NCI-H187 (cell line): ENCODE data around the gene ASF1A.
"Not testable (repeated sequence)": the region's sequence is repeated elsewhere in the genome, so short reads cannot be mapped to it uniquely, and the experiment has no call there.

Experiments
- DNase-seq, 2 experiments: peaks; one replicate each; lab custom pipeline; 2025; lab: John Stamatoyannopoulos, UW

ASF1A gene

DNA sequence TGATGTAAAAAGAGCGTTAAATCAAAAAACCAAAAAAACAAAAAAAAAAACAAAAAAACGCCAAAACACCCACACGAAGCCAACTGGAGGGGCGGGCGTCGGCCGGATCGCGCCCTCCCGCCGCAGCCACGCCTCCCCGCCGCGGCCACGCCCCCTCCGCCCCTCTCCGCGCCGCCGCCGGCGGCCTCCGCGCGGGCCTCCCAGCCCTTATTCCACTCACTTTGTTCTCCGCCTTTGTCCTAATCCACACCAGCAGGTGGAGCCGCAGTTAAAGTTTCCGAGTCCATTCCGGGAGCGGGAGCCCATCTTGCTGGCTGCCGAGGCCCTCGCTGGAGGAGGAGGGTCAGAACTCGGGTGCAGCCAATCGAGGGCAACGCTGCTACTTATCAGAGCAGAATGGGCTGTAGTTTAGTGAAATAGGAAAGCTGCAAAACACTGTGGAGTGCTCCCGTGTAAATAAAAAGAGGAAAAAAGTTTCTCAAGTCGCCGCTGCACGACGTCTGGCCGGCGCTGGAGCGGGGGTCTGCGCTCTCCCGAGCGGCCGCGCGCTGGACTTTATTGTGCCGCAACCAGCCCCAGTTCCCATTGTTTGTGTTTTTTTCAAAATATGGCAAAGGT is at the start of gene ASF1A:
ASF1A (plus strand) TSS at position 346 of the 618 bp plus-strand sequence; CDS start at position 608, 262 bp downstream.
- DNase-seq, result peak; percentile 89 to 90

DNA sequence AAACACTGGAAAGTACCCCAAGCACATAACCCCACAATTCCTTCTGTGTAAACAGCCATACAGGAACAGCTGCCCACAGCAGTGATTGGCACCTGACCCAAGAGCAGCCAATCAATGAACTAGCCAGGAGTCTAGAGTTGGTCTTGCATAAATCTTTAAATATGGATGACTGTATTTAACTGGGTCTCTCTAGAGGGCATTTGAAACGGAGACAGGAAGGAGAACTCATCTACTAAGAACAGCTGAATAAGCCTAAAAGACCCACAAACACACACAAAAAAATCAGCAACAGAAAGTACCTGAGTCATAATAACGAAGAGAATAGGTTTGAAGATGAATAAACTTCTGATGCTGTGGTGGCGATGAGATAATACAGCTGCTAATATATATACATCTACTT is 49.0 kb upstream of the ASF1A start:
- no peak for DNase-seq

DNA sequence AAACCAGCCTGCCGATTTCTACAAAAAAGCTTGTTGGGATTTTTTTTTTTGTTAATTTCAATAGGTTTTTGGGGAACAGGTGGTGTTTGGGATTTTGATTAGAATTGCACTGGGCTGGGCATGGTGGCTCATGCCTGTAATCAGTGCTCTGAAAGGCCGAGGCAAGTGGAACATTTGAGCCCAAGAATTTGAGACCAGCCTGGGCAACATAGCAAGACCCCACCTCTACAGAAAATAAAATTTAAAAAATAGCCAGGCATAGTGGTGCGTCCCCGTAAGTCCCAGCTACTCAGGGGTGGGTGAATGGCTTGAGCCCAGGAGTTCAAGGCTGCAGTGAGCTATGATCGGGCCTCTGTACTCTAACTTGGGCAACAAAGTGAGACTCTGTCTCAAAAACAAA is 40.5 kb upstream of the ASF1A start:
- DNase-seq, result no peak

DNA sequence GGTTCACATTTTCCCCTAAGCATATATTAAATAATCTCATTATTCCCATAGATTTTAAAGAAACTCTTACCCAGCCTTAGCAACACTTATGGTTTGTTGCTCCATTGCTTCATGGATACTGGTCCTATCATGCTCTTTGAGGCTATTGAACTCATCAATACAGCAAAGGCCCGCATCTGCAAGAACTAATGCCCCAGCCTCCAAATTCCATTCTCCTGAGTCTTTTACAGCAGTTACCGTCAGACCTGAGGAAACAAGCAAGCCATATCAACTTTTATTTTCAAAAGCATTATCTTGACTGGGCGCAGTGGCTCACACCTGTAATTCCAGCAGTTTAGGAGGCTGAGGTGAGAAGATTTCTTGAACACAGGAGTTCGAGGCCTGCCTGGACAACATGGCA is 37.7 kb upstream of the ASF1A start:
- DNase-seq, result no peak

DNA sequence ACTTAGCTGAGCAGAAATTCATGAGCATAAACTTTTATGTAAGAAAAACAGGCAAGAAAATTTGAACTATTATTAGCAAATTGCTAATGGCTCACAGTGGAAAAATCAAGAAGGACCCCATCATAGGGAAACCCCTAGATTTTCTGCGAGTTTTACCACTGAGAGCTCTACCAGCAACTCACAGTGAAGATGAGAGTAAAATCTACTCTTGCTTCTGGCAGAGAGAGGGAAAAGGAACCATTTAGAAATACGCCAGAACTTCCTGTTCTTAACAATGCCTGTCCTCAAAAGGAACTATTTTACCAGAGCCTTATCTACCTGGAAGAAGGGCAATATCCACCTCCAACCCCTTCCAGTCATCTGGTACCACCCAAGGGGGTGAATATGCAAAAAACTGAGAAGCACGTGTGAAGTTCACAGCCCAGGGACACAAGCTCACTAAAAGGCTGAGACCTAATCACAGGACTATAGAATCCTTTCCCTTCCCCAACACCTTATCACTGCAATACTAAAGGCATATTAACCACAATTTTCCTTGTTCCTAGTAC is 34.4 kb upstream of the ASF1A start:
- DNase-seq, result no peak

DNA sequence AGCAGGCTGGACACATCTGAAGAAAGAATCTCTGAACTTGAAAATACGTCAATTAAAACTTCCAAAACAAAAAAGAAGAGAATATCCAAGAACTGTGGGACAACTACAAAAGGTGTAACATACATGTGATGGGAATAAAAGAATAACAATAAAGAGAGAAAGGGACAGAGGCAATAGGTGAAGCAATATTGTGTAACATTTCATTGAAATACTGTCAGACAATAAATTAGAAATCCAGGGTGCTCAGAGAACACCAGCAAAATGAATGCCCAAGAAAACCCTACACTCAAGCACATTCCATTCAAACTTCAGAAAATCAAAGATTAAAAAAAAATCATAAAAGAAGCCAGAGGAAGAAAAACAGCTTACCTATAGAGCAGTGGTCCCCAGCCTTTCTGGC is 33.6 kb upstream of the ASF1A start:
- DNase-seq, result no peak

DNA sequence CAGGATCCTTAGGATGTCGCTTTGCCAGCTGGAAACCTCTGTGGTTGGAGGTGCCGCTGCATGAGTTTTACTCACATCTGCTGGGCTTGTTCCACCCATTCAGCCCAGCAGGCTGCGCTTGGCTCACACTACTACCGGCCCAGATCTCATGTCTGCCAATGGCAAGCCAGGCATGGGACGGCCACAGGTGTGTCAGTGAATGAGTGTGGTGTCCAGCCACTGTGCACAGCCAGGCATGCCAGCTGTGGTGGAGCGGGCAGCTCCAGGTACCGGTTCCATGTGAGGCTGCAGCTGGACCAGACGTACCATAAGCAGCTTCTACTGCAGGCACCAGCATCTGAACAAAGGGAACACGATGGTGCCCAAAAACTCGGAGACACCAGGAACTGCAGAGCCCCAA is 33.1 kb upstream of the ASF1A start:
- no peak for DNase-seq

DNA sequence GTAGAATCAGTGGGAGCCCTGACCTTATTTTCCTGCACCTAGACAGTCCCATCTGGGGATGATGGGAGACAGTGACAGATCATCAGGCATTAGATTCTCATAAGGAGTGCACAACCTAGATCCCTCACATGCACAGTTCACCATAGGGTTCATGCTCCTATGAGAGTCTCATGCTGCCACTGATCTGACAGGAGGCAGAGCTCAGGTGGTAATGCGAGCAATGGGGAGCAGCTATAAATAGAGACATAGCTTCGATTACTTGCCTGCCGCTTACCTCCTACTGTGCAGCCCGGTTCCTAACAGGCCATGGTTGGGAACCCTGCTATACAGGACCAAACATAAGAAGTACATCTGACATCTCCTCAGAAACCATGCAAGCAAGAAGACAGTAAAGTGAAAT is 31.5 kb upstream of the ASF1A start:
- DNase-seq, result no peak

DNA sequence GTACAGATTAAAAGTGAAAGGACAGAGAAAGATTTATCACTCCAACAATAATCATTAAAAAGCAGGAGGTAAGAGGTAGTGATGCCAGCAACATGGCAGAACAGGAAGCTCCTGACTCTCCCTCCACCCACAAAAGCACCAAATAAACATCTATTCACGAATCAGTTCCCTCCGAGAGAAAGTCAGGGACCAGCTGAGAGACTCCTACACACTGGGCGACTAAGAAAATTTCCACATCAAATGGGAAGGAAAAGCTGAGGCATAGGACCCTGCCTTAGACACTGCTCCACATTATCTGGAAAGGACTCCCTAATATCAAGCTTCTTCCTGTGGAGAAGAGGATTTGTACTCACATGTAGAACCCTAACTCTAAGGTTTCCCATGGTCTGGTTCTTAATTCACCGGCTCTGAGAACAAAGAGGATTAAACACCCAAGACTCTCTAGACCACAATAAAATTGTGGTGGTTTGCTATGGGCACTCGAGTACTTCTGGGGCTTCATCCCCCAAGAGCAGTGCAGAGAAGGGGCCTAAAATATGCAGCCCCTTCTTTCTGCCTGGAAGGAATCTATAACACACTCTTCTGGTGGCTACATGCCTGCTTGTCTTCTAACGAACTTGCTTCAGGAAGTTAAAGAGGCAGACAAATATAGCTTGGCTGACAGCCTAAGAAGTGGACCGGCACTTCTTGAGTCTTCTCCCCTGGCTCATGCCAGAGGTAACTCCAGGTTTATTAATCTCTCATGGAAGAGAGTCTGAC is 29.4 kb upstream of the ASF1A start:
- DNase-seq, result no peak

DNA sequence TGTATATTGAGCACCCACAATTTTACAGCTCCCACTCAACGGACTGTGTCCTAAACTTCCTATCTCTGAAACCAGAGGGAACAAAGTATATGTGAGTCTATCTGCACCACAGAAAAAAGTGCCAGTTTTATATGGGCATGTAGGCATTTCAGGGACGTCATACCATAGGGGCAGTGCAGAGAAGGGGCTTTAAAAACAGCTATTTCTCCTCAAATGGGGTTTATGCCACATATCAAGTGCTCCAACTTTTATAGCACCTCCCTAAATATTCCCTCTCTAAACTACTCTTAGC is 28.9 kb upstream of the ASF1A start:
- DNase-seq, result no peak

DNA sequence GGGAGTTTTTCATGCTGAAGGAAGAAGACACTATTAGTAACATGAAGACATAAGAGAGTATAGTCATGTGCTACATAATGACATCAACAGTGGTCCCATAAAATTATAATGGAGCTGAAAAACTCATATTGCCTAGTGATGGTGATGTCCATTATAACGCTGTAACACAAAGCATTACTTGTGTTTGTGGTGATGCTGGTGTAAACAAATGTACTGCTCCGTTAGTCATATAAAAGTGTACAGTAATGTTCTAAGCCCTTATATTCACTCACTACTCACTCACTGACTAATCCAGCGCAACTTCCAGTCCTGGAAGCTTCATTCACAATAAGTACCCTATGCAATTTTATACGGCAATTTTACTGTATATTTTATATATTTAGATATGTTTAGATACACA is 26.8 kb upstream of the ASF1A start:
- DNase-seq, result no peak

DNA sequence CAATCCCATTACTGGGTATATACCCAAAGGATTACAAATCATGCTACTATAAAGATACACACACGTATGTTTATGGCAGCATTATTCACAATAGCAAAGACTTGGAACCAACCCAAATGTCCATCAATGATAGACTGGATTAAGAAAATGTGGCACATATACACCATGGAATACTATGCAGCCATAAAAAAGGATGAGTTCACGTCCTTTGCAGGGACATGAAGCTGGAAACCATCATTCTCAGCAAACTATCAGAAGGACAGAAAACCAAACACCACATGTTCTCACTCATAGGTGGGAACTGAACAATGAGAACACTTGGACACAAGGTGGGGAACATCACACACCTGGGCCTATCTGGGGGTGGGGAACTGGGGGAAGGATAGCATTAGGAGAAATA is 25.1 kb upstream of the ASF1A start:
- DNase-seq, result not testable (repeated sequence)

DNA sequence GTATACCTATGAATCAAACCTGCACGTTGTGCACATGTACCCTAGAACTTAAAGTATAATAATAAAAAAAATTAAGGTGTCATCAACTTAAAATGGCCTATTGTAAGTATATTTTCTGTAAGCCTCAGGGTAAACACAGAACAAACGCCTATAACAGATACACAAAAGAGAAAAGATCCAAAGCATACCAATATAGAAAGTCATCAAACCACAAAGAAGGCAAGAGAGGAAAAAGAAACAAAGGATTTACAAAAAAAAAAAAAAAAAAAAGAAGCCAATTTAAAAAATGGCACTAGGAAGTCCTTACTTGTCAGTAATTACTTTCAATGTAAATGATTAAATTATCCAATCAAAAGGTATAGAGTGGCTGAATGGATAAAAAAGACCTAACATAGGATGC is 24.6 kb upstream of the ASF1A start:
- no peak for DNase-seq

DNA sequence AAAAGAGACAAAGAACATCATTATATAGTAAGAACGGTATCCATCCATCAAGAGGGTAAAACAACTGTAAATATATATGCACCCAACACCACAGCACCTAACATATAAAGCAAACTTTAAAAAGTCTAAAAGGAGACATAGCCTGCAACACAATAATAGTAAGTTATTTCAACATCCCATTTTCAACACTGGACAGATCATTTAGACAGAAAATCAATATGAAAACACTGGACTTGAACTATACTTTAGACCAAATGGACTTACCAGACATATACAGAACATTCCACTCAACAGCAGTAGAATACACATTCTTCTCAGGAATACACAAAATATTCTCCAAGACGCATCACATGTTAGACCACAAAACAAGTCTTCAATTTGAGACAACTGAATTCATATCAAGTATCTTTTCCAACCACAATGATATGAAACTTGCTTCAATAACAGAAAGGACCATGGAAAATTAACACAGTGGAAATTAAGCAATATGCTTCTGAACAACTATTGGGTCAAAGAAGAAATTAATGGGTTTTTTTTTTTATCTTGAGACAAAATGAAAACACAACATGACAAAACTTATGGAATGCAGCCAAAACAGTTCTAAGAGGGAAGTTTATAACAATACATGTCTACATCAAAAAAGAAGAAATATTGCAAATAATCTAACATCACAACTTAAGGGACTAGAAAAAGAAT is 23.9 kb upstream of the ASF1A start:
- DNase-seq, result no peak

DNA sequence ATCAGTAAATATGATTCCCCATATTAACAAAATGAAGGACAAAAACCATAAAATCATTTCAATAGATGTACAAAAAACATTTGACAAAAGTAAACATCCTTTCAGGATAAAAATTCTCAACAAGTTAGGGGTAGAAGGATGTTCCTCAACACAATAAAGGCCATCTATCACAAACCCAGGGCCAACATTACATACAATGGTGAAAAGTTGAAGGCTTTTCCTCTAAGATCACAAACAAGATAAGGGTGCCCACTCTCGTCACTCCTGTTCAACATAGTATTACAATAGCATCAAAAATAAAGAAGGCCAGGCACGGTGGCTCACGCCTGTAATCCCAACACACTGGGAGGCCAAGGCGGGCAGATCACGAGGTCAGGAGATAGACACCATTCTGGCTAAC is 22.6 kb upstream of the ASF1A start:
- DNase-seq, result no peak

DNA sequence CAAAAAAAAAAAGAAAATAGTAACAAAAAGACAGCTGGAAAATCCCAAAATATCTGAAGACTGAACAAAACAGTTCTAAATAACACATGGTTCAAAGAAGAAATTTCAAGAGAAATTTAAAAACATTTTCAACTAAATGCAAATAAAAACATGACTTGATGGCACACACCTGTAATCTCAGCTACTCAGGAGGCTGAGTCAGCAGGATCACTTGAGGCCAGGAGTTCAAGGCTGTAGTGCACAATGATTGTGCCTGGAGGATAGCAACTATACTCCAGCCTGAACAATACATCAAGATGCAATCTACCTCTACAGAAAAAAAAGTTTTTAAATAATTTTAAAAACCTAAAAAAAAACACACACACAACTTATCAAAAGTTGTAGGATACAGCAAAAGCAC is 21.6 kb upstream of the ASF1A start:
- no peak for DNase-seq

DNA sequence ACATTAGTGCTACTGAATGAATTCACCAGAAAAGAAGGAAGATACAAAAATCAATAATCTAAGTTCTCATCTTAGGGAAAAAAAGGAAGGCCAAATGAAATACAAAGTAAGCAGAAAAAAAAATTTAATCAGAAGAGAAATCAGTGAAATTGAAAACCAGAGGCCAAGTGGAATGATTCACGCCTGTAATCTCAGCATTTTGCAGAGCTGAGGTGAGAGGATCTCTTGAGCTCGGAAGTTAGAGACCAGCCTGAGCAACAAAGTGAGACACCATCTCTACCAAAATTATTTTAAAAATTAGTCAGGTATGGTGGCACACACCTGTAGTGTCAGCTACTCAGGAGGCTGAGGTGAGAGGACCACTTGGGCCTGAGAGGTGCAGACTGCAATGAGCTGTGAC is 21.2 kb upstream of the ASF1A start:
- DNase-seq, result no peak

DNA sequence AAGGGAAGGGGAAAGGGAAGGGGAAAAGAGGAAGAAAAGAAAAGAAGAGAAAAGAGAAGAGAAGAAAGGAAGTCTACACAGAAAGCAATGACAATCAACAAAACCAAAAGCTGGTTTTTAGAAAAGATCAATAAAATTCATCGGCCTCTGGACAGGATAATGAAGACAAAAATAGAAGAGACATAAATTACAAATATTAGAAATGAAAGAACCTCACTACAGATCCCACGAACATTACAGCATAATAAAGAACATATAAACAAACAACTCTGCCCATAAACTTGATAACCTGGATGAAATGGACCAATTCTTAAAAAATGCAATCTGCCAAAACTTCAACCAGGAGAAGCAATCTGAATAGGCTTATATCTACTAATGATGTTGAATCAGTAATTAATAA is 20.7 kb upstream of the ASF1A start:
- no peak for DNase-seq

DNA sequence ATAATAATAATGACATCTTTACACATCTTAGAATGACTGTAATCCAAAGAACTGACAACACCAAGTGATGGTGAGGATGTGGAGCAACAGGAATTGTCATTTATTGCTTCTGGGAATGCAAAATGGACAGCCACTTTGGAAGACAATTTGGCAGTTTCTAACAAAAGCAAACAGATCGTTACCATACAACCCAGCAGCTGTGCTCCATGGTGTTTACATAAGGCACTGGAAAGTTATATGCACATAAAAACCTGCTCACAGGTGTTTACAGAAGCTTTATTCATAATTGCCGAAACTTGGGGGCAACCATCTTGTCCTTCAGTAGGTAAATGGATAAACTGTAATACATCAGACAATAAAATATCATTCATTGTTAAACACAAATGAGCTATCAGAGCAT is 18.3 kb upstream of the ASF1A start:
- no peak for DNase-seq

DNA sequence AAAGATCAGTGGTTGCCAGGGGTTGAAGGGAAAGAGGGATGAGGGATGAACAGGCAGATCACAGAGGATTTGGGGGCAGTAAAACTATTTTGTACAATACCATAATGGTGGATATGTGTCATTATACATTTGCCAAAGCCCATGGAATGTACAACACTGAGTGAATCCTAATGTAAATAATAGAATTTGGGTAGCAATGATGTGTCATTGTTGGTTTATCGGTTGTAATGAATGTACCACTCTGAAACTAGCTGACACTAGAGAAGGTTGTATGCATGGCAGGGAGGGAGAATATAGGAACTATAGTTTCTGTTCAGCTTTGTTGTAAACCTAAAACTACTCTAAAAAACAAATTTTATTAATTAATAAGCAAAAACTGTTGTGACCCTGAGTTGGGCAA is 17.8 kb upstream of the ASF1A start:
- DNase-seq, result no peak

DNA sequence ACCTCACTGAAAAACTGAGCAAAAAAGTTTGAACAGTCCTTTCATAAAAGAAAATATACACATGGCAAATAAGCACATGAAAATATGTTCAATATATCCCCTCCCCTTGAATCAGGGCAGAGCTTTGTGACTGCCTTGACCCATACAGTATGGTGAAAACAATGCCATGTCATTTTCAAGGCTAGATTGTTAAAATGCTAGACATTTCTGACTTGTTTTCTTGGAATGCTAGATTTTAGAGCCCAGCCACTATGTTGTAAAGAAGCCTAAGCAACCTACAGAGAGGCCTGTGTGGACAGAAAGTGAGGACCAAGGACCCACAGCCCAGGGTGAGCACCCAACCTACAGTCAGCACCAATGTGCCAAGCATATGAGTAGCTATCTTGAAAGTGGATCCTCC is 17.1 kb upstream of the ASF1A start:
- DNase-seq, result no peak

DNA sequence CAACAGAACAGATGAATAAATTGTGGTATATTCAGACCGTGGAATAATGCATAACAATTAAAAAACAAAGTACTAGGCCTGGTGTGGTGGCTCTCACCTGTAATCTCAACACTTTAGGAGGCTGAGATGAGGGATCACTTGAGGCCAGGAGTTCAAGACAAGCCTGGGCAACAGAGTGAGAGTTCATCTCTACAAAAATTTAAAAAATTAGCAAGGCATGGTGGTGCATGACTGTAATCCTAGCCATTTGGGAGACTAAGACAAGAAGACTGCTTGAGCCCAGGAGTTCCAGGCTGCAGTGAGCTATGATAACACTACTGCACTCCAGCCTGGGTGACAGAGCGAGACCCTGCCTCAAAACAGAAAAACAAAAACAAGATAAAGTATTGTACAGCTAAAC is 16.1 kb upstream of the ASF1A start:
- DNase-seq, result no peak
